ENCODE measurements around the gene FRYL.

The FRYL gene

DNA sequence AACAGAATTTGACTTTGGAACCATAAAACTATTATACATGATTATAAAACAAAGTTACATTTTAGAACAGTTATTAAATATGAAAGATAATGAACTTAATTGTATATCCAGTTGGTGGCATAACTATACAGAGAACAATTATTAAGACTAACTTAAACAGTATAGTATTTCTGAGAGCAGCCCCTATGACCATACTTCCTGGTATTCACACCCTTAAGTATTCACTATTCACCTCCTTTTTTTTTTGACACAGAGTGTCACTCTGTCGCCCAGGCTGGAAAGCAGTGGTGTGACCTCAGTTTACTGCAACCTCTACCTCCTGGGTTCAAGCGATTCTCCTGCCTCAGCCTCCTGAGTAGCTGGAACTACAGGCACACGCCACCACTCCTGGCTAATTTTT, 74.5 kb downstream of the FRYL start:
- TF ChIP-seq, protein P1, sequence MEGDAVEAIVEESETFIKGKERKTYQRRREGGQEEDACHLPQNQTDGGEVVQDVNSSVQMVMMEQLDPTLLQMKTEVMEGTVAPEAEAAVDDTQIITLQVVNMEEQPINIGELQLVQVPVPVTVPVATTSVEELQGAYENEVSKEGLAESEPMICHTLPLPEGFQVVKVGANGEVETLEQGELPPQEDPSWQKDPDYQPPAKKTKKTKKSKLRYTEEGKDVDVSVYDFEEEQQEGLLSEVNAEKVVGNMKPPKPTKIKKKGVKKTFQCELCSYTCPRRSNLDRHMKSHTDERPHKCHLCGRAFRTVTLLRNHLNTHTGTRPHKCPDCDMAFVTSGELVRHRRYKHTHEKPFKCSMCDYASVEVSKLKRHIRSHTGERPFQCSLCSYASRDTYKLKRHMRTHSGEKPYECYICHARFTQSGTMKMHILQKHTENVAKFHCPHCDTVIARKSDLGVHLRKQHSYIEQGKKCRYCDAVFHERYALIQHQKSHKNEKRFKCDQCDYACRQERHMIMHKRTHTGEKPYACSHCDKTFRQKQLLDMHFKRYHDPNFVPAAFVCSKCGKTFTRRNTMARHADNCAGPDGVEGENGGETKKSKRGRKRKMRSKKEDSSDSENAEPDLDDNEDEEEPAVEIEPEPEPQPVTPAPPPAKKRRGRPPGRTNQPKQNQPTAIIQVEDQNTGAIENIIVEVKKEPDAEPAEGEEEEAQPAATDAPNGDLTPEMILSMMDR (IDR thresholded peaks at IDR 0.05) = no peak

GRCh38 chr4:48704091-48704802, 75.8 kb downstream of the FRYL start:
- TF ChIP-seq, protein P1 (IDR thresholded peaks at IDR 0.05) = no peak

DNA sequence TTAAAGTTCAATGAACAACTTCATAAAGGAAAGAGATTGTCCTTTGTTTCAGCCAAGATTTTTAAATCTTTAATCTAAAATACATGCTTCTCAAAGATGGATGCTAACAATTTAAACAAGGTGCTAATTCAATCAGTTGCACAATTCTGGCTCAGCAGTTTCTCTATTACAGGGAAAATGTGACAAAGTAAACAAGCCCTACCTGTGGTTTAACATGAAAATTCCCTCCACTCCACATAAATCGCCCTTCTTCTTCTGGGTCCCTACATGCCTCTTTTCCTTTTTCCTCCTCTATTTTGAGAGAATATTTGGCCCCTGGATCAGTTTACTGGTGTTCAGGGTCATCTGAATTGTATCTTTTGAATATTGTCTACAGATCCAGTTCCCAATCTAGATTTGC, 80.6 kb downstream of the FRYL start:
- TF ChIP-seq, protein P1 (IDR thresholded peaks at IDR 0.05) = no peak

- TF ChIP-seq, protein P1 (IDR thresholded peaks at IDR 0.05) = no peak
Observed at GRCh38 chr4:48698029-48698971, 81.8 kb downstream of the FRYL start.

DNA sequence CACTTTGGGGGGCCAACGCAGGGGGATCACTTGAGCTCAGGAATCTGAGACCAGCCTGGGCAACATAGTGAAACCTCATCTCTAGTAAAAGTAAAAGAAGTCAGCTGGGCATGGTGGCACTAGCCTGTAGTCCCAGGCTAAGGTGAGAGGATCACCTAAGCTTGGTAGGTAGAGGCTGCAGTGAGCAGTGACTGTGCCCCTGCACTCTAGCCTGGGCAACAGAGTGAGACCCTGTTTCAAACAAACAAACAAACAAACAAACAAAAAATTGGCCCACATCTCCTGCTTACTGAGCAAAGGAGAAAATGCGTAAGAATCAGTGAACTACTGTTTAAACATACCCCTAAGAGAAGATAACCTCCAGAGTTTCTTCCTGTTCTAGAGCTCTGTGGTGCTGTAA, 85.3 kb downstream of the FRYL start:
- TF ChIP-seq, protein P1 (IDR thresholded peaks at IDR 0.05) = no peak

GRCh38 chr4:48693856-48694574, 86.1 kb downstream of the FRYL start:
- TF ChIP-seq, protein P1 (IDR thresholded peaks at IDR 0.05) = no peak

- TF ChIP-seq, protein P1 (IDR thresholded peaks at IDR 0.05) = no peak
Observed at GRCh38 chr4:48692897-48693296, 87.2 kb downstream of the FRYL start.

All from LNCAP (cell line).